ENCODE measurements around the gene HCFC1. TPM values are rescaled to one million over a fixed set of nuclear protein-coding genes. Genes with fewer than 3 reads are reported as not detected.

HCFC1 gene
- polyA plus RNA-seq, 3 donors: 1.9 to 21.8 (median 3.8) TPM

DNA sequence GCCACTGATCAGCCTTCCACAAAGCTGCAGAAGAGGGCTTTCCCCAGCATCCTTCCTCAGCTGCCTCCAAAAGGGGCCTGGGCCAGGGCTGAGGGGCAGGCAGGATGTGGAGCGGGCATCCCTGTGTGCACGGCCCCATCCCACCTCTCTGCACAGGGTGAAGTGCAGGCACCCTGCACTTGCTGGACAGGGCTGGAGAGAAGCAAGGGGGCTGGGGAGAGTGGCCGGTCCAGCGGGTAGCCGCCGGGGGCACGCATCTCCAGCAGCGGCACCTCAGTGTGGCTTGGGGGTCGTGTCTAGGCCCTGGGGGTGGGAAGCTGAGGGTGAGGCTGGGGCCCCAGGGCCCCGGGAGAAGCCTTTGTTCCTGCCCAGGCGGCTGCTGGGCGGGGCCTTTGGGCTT is 64.2 kb downstream of the HCFC1 start:
- H3K27me3 ChIP-seq (ENCODE audit: control insufficient read depth in 2 of 2, insufficient read depth in 2 of 2, low read length in 2 of 2): no peaks in the 10 kb centered on the region
- peaks cover 64% of the 10 kb centered on the region for H4K20me1 ChIP-seq (ENCODE audit: insufficient read depth, low read length)
- H3K79me2 ChIP-seq (ENCODE audit: insufficient read depth, low read length): no peaks in the 10 kb centered on the region
- H3K27ac Mint-ChIP-seq: no peak overlapping the region
- H3K4me1 ChIP-seq (ENCODE audit: control insufficient read depth in 1 of 2, insufficient read depth in 2 of 2, low read length in 2 of 2): peaks cover 29 to 32% of the 10 kb centered on the region in 2 donors
- peaks cover 42 to 43% of the 10 kb centered on the region in 2 donors for H3K36me3 ChIP-seq (replicated peaks in 1 of 2; ENCODE audit: control insufficient read depth in 1 of 2, insufficient read depth in 2 of 2, low read length in 2 of 2)
- no peak overlapping the region for H2AFZ ChIP-seq (ENCODE audit: insufficient read depth, low read depth, low read length, poor library complexity, severe bottlenecking)
- H3K9me3 Mint-ChIP-seq: peaks cover 0 to 10% (median 2%) of the 10 kb centered on the region in 7 donors
- TF ChIP-seq, protein P1, sequence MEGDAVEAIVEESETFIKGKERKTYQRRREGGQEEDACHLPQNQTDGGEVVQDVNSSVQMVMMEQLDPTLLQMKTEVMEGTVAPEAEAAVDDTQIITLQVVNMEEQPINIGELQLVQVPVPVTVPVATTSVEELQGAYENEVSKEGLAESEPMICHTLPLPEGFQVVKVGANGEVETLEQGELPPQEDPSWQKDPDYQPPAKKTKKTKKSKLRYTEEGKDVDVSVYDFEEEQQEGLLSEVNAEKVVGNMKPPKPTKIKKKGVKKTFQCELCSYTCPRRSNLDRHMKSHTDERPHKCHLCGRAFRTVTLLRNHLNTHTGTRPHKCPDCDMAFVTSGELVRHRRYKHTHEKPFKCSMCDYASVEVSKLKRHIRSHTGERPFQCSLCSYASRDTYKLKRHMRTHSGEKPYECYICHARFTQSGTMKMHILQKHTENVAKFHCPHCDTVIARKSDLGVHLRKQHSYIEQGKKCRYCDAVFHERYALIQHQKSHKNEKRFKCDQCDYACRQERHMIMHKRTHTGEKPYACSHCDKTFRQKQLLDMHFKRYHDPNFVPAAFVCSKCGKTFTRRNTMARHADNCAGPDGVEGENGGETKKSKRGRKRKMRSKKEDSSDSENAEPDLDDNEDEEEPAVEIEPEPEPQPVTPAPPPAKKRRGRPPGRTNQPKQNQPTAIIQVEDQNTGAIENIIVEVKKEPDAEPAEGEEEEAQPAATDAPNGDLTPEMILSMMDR (IDR thresholded peaks at IDR 0.05): no peak
- H3K4me3 ChIP-seq (replicated peaks in 1 of 3; ENCODE audit: low read depth in 2 of 3, low read length in 3 of 3): no peak overlapping the region
- no peak for DNase-seq
- intact Hi-C loops (cut with micrococcal nuclease): no loop called here
- no peak overlapping the region for H3K27ac ChIP-seq (ENCODE audit: low read depth in 1 of 2, low read length in 2 of 2)
- peaks cover 0 to 45% (median 3%) of the 10 kb centered on the region in 3 donors for H3K27me3 Mint-ChIP-seq (ENCODE audit: low read depth in 3 of 3)
- H3K9ac ChIP-seq (ENCODE audit: insufficient read depth, low read length, poor library complexity, severe bottlenecking): no peak overlapping the region
- H3K36me3 Mint-ChIP-seq: peaks cover 13 to 39% of the 10 kb centered on the region in 2 donors
- no peak overlapping the region for H3K4me2 ChIP-seq (replicated peaks; ENCODE audit: extremely low read depth, low read length, poor library complexity, severe bottlenecking)
- WGBS (ENCODE audit: insufficient coverage): no CpG with 5 or more reads among the region's 12 CpGs
- no peaks in the 10 kb centered on the region for H3K9me3 ChIP-seq (replicated peaks in 1 of 2; ENCODE audit: control insufficient read depth in 1 of 2, insufficient read depth in 1 of 2, low read length in 2 of 2)
- H3K4me3 Mint-ChIP-seq: no peak overlapping the region
- H3K4me1 Mint-ChIP-seq: peaks cover 34% of the 10 kb centered on the region

GRCh38 chrX:153906126-153906917 is 65.3 kb downstream of the HCFC1 start:
- Histone ChIP-seq H3K4me1 (ENCODE audit: control insufficient read depth in 1 of 2, insufficient read depth in 2 of 2, low read length in 2 of 2) (peaks cover 41 to 44% of the 10 kb centered on the region in 2 donors), H3K27ac (ENCODE audit: low read depth in 1 of 2, low read length in 2 of 2) (peak overlapping the region in 1 of 2 donors; percentile 28)

More at GRCh38 chrX:153906126-153906917, 65.3 kb downstream of the HCFC1 start:
- Mint-ChIP-seq H3K27ac (peak overlapping the region in 1 of 7 donors; percentile 36), H3K4me1 (peaks cover 45% of the 10 kb centered on the region), H3K4me3 (no peak overlapping the region), H3K36me3 (peaks cover 7 to 28% of the 10 kb centered on the region in 2 donors), H3K9me3 (peaks cover 0 to 10% (median 0%) of the 10 kb centered on the region in 7 donors), H3K27me3 (ENCODE audit: low read depth in 3 of 3) (peaks cover 0 to 41% (median 3%) of the 10 kb centered on the region in 3 donors)
- Histone ChIP-seq H3K4me3 (replicated peaks in 1 of 3; ENCODE audit: low read depth in 2 of 3, low read length in 3 of 3) (no peak overlapping the region), H3K9ac (ENCODE audit: insufficient read depth, low read length, poor library complexity, severe bottlenecking) (no peak overlapping the region), H3K79me2 (ENCODE audit: insufficient read depth, low read length) (no peaks in the 10 kb centered on the region), H3K9me3 (replicated peaks in 1 of 2; ENCODE audit: control insufficient read depth in 1 of 2, insufficient read depth in 1 of 2, low read length in 2 of 2) (no peaks in the 10 kb centered on the region), H3K27me3 (ENCODE audit: control insufficient read depth in 2 of 2, insufficient read depth in 2 of 2, low read length in 2 of 2) (no peaks in the 10 kb centered on the region), H2AFZ (ENCODE audit: insufficient read depth, low read depth, low read length, poor library complexity, severe bottlenecking) (no peak overlapping the region), H3K36me3 (replicated peaks in 1 of 2; ENCODE audit: control insufficient read depth in 1 of 2, insufficient read depth in 2 of 2, low read length in 2 of 2) (peaks cover 31 to 32% of the 10 kb centered on the region in 2 donors), H4K20me1 (ENCODE audit: insufficient read depth, low read length) (peaks cover 53% of the 10 kb centered on the region), H3K4me2 (replicated peaks; ENCODE audit: extremely low read depth, low read length, poor library complexity, severe bottlenecking) (no peak overlapping the region)
- TF ChIP-seq, protein P1 (IDR thresholded peaks at IDR 0.05): no peak
- DNase-seq: no peak
- intact Hi-C loops (cut with micrococcal nuclease): no loop called here
- WGBS (ENCODE audit: insufficient coverage): 69% methylated on average over 7 of the region's 27 CpGs

All from CD14-positive monocyte (primary cell).